ENCODE measurements around the gene HLA-DOB.

HLA-DOB gene

GRCh38 chr6:32843331-32843978, 26.7 kb upstream of the HLA-DOB start:
- no peak for DNase-seq (ENCODE audit: low read depth)

- no peak for DNase-seq (ENCODE audit: low read depth)
These were observed 25.9 kb upstream of the HLA-DOB start for GRCh38 chr6:32842690-32843089.

GRCh38 chr6:32842021-32842650, 25.3 kb upstream of the HLA-DOB start:
- no peak for DNase-seq (ENCODE audit: low read depth)

GRCh38 chr6:32840604-32841246, 23.9 kb upstream of the HLA-DOB start:
- DNase-seq (ENCODE audit: low read depth) = no peak

- DNase-seq (ENCODE audit: low read depth) = no peak
These were observed 22.6 kb upstream of the HLA-DOB start for GRCh38 chr6:32839356-32839755.

GRCh38 chr6:32838114-32838958, 21.5 kb upstream of the HLA-DOB start, which contains the start of gene TAP2:
Gene TAP2, minus strand, starts transcription at chr6:32838739. Its CDS starts 506 bp downstream, at chr6:32838233.
- DNase-seq (ENCODE audit: low read depth) = peak; percentile 98

- DNase-seq (ENCODE audit: low read depth) = no peak
These were observed 20.9 kb upstream of the HLA-DOB start for GRCh38 chr6:32837651-32838113.

- DNase-seq (ENCODE audit: low read depth) = no peak
These were observed 20.1 kb upstream of the HLA-DOB start for GRCh38 chr6:32836873-32837272.

GRCh38 chr6:32835167-32835893, 18.5 kb upstream of the HLA-DOB start:
- DNase-seq (ENCODE audit: low read depth) = no peak

- no peak for DNase-seq (ENCODE audit: low read depth)
These were observed 16.9 kb upstream of the HLA-DOB start for GRCh38 chr6:32833664-32834063.

GRCh38 chr6:32832535-32832934, 15.7 kb upstream of the HLA-DOB start:
- no peak for DNase-seq (ENCODE audit: low read depth)

- DNase-seq (ENCODE audit: low read depth) = no peak
These were observed 14.1 kb upstream of the HLA-DOB start for GRCh38 chr6:32830936-32831335.

- no peak for DNase-seq (ENCODE audit: low read depth)
These were observed 13.2 kb upstream of the HLA-DOB start for GRCh38 chr6:32830017-32830416.

- DNase-seq (ENCODE audit: low read depth) = no peak
These were observed 12.7 kb upstream of the HLA-DOB start for GRCh38 chr6:32829495-32829894.

GRCh38 chr6:32827025-32827424, 10.2 kb upstream of the HLA-DOB start:
- DNase-seq (ENCODE audit: low read depth) = no peak

- DNase-seq (ENCODE audit: low read depth) = no peak
These were observed 9.2 kb upstream of the HLA-DOB start for GRCh38 chr6:32825966-32826365.

GRCh38 chr6:32819729-32820128, 2.9 kb upstream of the HLA-DOB start:
- DNase-seq (ENCODE audit: low read depth) = no peak

GRCh38 chr6:32818867-32819266, 2.1 kb upstream of the HLA-DOB start:
- DNase-seq (ENCODE audit: low read depth) = no peak

GRCh38 chr6:32815996-32816395, 806 bp downstream of the HLA-DOB start:
- DNase-seq (ENCODE audit: low read depth) = no peak

GRCh38 chr6:32815115-32815514, 1.7 kb downstream of the HLA-DOB start:
- DNase-seq (ENCODE audit: low read depth) = no peak

- no peak for DNase-seq (ENCODE audit: low read depth)
These were observed 2.7 kb downstream of the HLA-DOB start for GRCh38 chr6:32814145-32814544.

- no peak for DNase-seq (ENCODE audit: low read depth)
These were observed 7.6 kb downstream of the HLA-DOB start for GRCh38 chr6:32809171-32809570.
